Measurements from ENCODE around the gene RPUSD2.
"Not testable (repeated sequence)": the region's sequence is repeated elsewhere in the genome, so short reads cannot be mapped to it uniquely, and the experiment has no call there.

The RPUSD2 gene

GRCh38 chr15:40567111-40567510 is 2.0 kb upstream of the RPUSD2 start:
- no peak overlapping the region for H3K4me3 ChIP-seq (ENCODE audit: low read depth, low read length)
- H3K27me3 ChIP-seq (ENCODE audit: control insufficient read depth, insufficient read depth, low read length), result no peaks in the 10 kb centered on the region
- no peak overlapping the region for H3K27ac ChIP-seq (ENCODE audit: low read depth, low read length)
- H3K9me3 ChIP-seq (ENCODE audit: control insufficient read depth, insufficient read depth, low read depth, low read length), result no peaks in the 10 kb centered on the region
- H3K9ac ChIP-seq (ENCODE audit: low read length), result no peak overlapping the region
- peaks cover 14% of the 10 kb centered on the region for H3K4me1 ChIP-seq (ENCODE audit: control insufficient read depth, insufficient read depth, low read length)
- H3K36me3 ChIP-seq (ENCODE audit: control insufficient read depth, insufficient read depth, low read length), result peaks cover 8% of the 10 kb centered on the region

DNA sequence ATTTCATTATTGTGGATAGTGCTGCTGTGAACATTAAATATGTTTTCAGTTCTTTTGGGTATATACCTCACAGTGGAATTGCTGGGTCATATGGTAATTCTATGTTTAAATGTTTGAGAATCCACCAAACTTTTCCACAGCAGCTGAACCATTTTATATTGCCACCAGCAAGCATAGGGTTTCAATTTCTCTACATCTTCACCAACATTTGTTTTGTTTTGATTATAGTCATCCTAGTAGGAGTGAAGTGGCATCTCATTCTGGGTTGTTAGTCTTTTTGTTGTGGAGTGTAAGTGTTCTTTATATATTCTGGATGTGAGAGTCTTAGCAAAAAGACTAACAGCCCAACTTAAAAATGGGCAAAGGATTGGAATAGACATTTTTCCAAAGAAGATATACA is 6.0 kb downstream of the RPUSD2 start:
- no peaks in the 10 kb centered on the region for H3K9me3 ChIP-seq (ENCODE audit: control insufficient read depth, insufficient read depth, low read depth, low read length)
- no peaks in the 10 kb centered on the region for H3K27me3 ChIP-seq (ENCODE audit: control insufficient read depth, insufficient read depth, low read length)
- peaks cover 6% of the 10 kb centered on the region; the same call in 1 of the 2 replicates for H3K4me1 ChIP-seq (ENCODE audit: control insufficient read depth, insufficient read depth, low read length)
- H3K9ac ChIP-seq (ENCODE audit: low read length), result no peak overlapping the region
- H3K27ac ChIP-seq (ENCODE audit: low read depth, low read length), result no peak overlapping the region
- H3K4me3 ChIP-seq (ENCODE audit: low read depth, low read length), result no peak overlapping the region
- peaks cover 34% of the 10 kb centered on the region for H3K36me3 ChIP-seq (ENCODE audit: control insufficient read depth, insufficient read depth, low read length)

DNA sequence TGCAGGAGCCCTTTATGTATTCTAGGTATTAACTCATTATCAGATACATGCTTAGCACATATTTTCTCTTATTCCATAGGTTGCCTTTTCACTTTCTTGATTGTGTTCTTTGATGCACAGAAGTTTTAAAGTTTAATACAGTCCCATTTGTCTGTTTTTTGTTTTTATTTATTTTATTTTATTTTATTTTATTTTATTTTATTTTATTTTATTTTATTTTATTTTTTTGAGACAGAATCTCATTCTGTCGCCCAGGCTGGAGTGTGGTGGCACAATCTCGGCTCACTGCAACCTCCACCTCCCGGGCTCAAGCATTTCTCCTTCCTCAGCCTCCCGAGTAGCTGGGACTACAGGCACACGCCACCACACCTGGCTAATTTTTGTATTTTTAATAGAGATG is 7.8 kb downstream of the RPUSD2 start:
- peaks cover 26% of the 10 kb centered on the region for H3K36me3 ChIP-seq (ENCODE audit: control insufficient read depth, insufficient read depth, low read length)
- not testable (repeated sequence) for H3K9me3 ChIP-seq (ENCODE audit: control insufficient read depth, insufficient read depth, low read depth, low read length); H3K27ac ChIP-seq (ENCODE audit: low read depth, low read length); H3K9ac ChIP-seq (ENCODE audit: low read length); H3K4me1 ChIP-seq (ENCODE audit: control insufficient read depth, insufficient read depth, low read length); H3K4me3 ChIP-seq (ENCODE audit: low read depth, low read length); H3K27me3 ChIP-seq (ENCODE audit: control insufficient read depth, insufficient read depth, low read length)

- Histone ChIP-seq H3K27ac (ENCODE audit: low read depth, low read length) (no peak overlapping the region), H3K9ac (ENCODE audit: low read length) (no peak overlapping the region), H3K9me3 (ENCODE audit: control insufficient read depth, insufficient read depth, low read depth, low read length) (no peaks in the 10 kb centered on the region), H3K4me3 (ENCODE audit: low read depth, low read length) (no peak overlapping the region), H3K4me1 (ENCODE audit: control insufficient read depth, insufficient read depth, low read length) (no peaks in the 10 kb centered on the region), H3K27me3 (ENCODE audit: control insufficient read depth, insufficient read depth, low read length) (no peaks in the 10 kb centered on the region), H3K36me3 (ENCODE audit: control insufficient read depth, insufficient read depth, low read length) (peaks cover 12% of the 10 kb centered on the region)
These were observed 9.8 kb downstream of the RPUSD2 start for GRCh38 chr15:40578892-40579291.

- H3K9ac ChIP-seq (ENCODE audit: low read length); H3K4me1 ChIP-seq (ENCODE audit: control insufficient read depth, insufficient read depth, low read length); H3K36me3 ChIP-seq (ENCODE audit: control insufficient read depth, insufficient read depth, low read length); H3K27me3 ChIP-seq (ENCODE audit: control insufficient read depth, insufficient read depth, low read length); H3K27ac ChIP-seq (ENCODE audit: low read depth, low read length); H3K4me3 ChIP-seq (ENCODE audit: low read depth, low read length); H3K9me3 ChIP-seq (ENCODE audit: control insufficient read depth, insufficient read depth, low read depth, low read length): not testable (repeated sequence)
These were observed 12.7 kb downstream of the RPUSD2 start for GRCh38 chr15:40581796-40582195.

- no peak overlapping the region for H3K9ac ChIP-seq (ENCODE audit: low read length)
- no peak overlapping the region for H3K27ac ChIP-seq (ENCODE audit: low read depth, low read length)
- H3K4me1 ChIP-seq (ENCODE audit: control insufficient read depth, insufficient read depth, low read length), result no peaks in the 10 kb centered on the region
- no peak overlapping the region for H3K4me3 ChIP-seq (ENCODE audit: low read depth, low read length)
- H3K27me3 ChIP-seq (ENCODE audit: control insufficient read depth, insufficient read depth, low read length), result no peaks in the 10 kb centered on the region
- H3K9me3 ChIP-seq (ENCODE audit: control insufficient read depth, insufficient read depth, low read depth, low read length), result no peaks in the 10 kb centered on the region
- no peaks in the 10 kb centered on the region for H3K36me3 ChIP-seq (ENCODE audit: control insufficient read depth, insufficient read depth, low read length)
These were observed 13.7 kb downstream of the RPUSD2 start for GRCh38 chr15:40582726-40583246.

GRCh38 chr15:40584191-40584590 is 15.1 kb downstream of the RPUSD2 start:
- H3K4me3 ChIP-seq (ENCODE audit: low read depth, low read length), result no peak overlapping the region
- H3K27ac ChIP-seq (ENCODE audit: low read depth, low read length), result no peak overlapping the region
- H3K9ac ChIP-seq (ENCODE audit: low read length), result no peak overlapping the region

GRCh38 chr15:40590667-40591050 is 21.6 kb downstream of the RPUSD2 start:
- no peaks in the 10 kb centered on the region for H3K27me3 ChIP-seq (ENCODE audit: control insufficient read depth, insufficient read depth, low read length)
- H3K4me3 ChIP-seq (ENCODE audit: low read depth, low read length), result peak overlapping the region; percentile 18; the same call in 1 of the 2 replicates
- no peaks in the 10 kb centered on the region for H3K9me3 ChIP-seq (ENCODE audit: control insufficient read depth, insufficient read depth, low read depth, low read length)
- H3K27ac ChIP-seq (ENCODE audit: low read depth, low read length), result no peak overlapping the region
- no peak overlapping the region for H3K9ac ChIP-seq (ENCODE audit: low read length)
- peaks cover 14% of the 10 kb centered on the region for H3K4me1 ChIP-seq (ENCODE audit: control insufficient read depth, insufficient read depth, low read length)
- no peaks in the 10 kb centered on the region for H3K36me3 ChIP-seq (ENCODE audit: control insufficient read depth, insufficient read depth, low read length)

More at GRCh38 chr15:40584191-40584590, 15.1 kb downstream of the RPUSD2 start:
- H3K9me3 ChIP-seq (ENCODE audit: control insufficient read depth, insufficient read depth, low read depth, low read length), result no peaks in the 10 kb centered on the region
- H3K36me3 ChIP-seq (ENCODE audit: control insufficient read depth, insufficient read depth, low read length), result no peaks in the 10 kb centered on the region
- H3K27me3 ChIP-seq (ENCODE audit: control insufficient read depth, insufficient read depth, low read length), result no peaks in the 10 kb centered on the region
- no peaks in the 10 kb centered on the region for H3K4me1 ChIP-seq (ENCODE audit: control insufficient read depth, insufficient read depth, low read length)

DNA sequence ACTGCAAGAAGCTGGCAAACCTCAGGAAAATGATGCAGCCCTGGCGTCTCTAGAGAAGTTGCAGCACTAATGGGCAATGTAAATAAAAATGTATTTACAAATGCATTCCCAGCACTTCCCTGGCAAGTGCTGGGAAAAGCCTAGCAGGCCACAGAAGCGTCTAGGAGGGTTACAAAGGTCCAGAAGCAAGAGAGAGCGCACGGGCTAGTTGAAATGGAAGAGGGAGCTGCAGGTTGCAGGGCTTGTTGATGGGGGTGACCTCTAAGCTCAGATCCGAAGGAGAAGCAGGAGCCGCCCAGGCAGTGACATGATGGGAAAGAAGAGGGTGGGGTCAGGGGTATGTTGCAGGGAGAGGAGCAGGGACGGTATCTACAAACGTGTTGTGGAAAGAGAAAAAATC is 22.3 kb downstream of the RPUSD2 start:
- Histone ChIP-seq H3K9ac (ENCODE audit: low read length) (no peak overlapping the region), H3K4me3 (ENCODE audit: low read depth, low read length) (peak overlapping the region; percentile 8; the same call in 1 of the 2 replicates), H3K27ac (ENCODE audit: low read depth, low read length) (no peak overlapping the region)

GRCh38 chr15:40593165-40593564 is 24.1 kb downstream of the RPUSD2 start:
- Histone ChIP-seq H3K4me1 (ENCODE audit: control insufficient read depth, insufficient read depth, low read length) (peaks cover 14% of the 10 kb centered on the region), H3K36me3 (ENCODE audit: control insufficient read depth, insufficient read depth, low read length) (no peaks in the 10 kb centered on the region), H3K9me3 (ENCODE audit: control insufficient read depth, insufficient read depth, low read depth, low read length) (no peaks in the 10 kb centered on the region), H3K27ac (ENCODE audit: low read depth, low read length) (no peak overlapping the region), H3K9ac (ENCODE audit: low read length) (no peak overlapping the region), H3K27me3 (ENCODE audit: control insufficient read depth, insufficient read depth, low read length) (no peaks in the 10 kb centered on the region), H3K4me3 (ENCODE audit: low read depth, low read length) (no peak overlapping the region)

More for the DNA sequence above, 22.3 kb downstream of the RPUSD2 start:
- no peaks in the 10 kb centered on the region for H3K36me3 ChIP-seq (ENCODE audit: control insufficient read depth, insufficient read depth, low read length)
- H3K9me3 ChIP-seq (ENCODE audit: control insufficient read depth, insufficient read depth, low read depth, low read length), result no peaks in the 10 kb centered on the region
- peaks cover 14% of the 10 kb centered on the region for H3K4me1 ChIP-seq (ENCODE audit: control insufficient read depth, insufficient read depth, low read length)
- no peaks in the 10 kb centered on the region for H3K27me3 ChIP-seq (ENCODE audit: control insufficient read depth, insufficient read depth, low read length)

GRCh38 chr15:40593588-40594428 is 24.7 kb downstream of the RPUSD2 start, which contains the start of gene KNL1:
Gene KNL1, plus strand, starts transcription at chr15:40594249. Its CDS starts 8,683 bp downstream, at chr15:40602932.
- no peaks in the 10 kb centered on the region for H3K27me3 ChIP-seq (ENCODE audit: control insufficient read depth, insufficient read depth, low read length)
- peak within 1 kb of the TSS; percentile 97 for H3K9ac ChIP-seq (ENCODE audit: low read length)
- peaks cover 14% of the 10 kb centered on the region for H3K4me1 ChIP-seq (ENCODE audit: control insufficient read depth, insufficient read depth, low read length)
- H3K4me3 ChIP-seq (ENCODE audit: low read depth, low read length), result peak within 1 kb of the TSS; percentile 94
- no peaks in the 10 kb centered on the region for H3K9me3 ChIP-seq (ENCODE audit: control insufficient read depth, insufficient read depth, low read depth, low read length)
- no peaks in the 10 kb centered on the region for H3K36me3 ChIP-seq (ENCODE audit: control insufficient read depth, insufficient read depth, low read length)
- H3K27ac ChIP-seq (ENCODE audit: low read depth, low read length), result peak within 1 kb of the TSS; percentile 98
